HFF-Myc (cell line): ENCODE measurements around the gene TDRD12.

Experiments used
- DNase-seq: peaks from one replicate; pipeline ENCODE4 v3.0.0-alpha.2; 2011; ENCODE audit warnings: low read depth; ENCODE audit errors: extremely low read depth
- H3K4me3 ChIP-seq: replicated peaks from 2 replicates; pipeline ENCODE4 v1.5.1; 2011; ENCODE audit warnings: low read depth, mild to moderate bottlenecking, control low read depth, low read length
- TF ChIP-seq, protein P1 (sequence below): IDR thresholded peaks from 2 replicates; pipeline ENCODE4 v1.5.1; 2012; ENCODE audit warnings: mild to moderate bottlenecking, low read depth, low read length, control low read depth; ENCODE audit errors: missing control alignments

The TDRD12 gene

DNA sequence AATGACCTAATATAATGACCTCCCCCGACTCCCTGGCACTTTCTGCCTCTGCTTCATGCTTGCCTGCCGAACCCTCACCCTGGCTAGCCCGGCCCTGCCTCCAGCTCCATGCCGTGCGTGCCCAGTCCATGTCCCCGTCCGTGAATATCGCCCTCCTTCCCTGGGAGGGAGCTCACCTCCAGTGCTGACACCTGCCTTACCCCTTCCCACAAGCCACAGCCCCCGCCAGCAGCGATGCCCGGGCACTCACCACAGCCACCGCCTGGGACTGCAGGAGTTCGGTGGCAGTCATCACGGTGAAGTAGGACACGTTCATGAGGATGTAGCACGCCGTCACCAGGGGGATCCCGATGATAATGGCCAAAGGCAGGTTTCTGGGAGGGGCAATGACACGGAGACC, 140.0 kb downstream of the TDRD12 start:
- TF ChIP-seq, protein P1, sequence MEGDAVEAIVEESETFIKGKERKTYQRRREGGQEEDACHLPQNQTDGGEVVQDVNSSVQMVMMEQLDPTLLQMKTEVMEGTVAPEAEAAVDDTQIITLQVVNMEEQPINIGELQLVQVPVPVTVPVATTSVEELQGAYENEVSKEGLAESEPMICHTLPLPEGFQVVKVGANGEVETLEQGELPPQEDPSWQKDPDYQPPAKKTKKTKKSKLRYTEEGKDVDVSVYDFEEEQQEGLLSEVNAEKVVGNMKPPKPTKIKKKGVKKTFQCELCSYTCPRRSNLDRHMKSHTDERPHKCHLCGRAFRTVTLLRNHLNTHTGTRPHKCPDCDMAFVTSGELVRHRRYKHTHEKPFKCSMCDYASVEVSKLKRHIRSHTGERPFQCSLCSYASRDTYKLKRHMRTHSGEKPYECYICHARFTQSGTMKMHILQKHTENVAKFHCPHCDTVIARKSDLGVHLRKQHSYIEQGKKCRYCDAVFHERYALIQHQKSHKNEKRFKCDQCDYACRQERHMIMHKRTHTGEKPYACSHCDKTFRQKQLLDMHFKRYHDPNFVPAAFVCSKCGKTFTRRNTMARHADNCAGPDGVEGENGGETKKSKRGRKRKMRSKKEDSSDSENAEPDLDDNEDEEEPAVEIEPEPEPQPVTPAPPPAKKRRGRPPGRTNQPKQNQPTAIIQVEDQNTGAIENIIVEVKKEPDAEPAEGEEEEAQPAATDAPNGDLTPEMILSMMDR, result no peak
- H3K4me3 ChIP-seq, result no peak overlapping the region
- no peak for DNase-seq

- DNase-seq, result no peak
- TF ChIP-seq, protein P1, result no peak
- H3K4me3 ChIP-seq, result no peak overlapping the region
Observed at GRCh38 chr19:32861596-32861995, 142.0 kb downstream of the TDRD12 start.

GRCh38 chr19:32862173-32862572, 142.6 kb downstream of the TDRD12 start:
- no peak for DNase-seq
- no peak overlapping the region for H3K4me3 ChIP-seq
- TF ChIP-seq, protein P1, result no peak

GRCh38 chr19:32862741-32863140, 143.2 kb downstream of the TDRD12 start:
- TF ChIP-seq, protein P1, result no peak
- no peak overlapping the region for H3K4me3 ChIP-seq
- no peak for DNase-seq

DNA sequence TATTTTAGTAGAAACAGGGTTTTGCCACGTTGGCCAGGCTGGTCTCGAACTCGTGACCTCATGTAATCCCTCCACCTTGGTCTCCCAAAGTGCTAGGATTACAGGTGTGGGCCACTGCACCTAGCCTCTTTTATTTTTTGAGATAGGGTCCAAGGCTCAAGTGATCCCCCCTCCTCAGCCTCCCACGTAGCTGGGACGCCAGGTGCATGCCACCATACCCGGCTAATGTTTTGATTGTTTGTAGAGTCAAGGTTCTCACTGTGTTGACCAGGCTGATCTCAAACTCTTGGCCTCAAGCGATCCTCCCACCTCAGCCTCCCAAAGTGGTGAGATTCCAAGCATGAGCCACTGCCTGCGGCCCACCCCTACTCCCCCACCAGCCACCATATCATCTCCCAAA, 143.7 kb downstream of the TDRD12 start:
- TF ChIP-seq, protein P1, result no peak
- no peak for DNase-seq
- no peak overlapping the region for H3K4me3 ChIP-seq

DNA sequence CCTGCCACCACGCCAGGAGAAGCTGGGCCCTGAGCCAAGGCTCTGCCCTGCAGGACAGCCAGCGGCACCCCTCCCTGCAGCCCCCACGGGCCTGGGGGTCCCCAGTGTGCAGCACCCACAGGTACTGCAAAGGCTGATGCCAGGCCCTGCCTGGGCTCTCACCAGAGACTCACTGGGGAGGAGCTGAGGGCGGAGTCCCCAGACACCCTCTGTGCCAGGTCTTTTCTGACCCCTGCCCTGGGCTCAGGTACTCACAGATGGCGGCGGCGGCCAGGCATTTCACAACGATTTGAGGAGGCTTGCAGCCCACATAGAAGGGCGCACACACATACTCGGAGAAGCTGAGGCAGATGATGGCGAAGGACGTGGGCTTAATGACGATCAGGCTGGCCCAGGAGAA, 144.3 kb downstream of the TDRD12 start:
- DNase-seq, result no peak
- H3K4me3 ChIP-seq, result no peak overlapping the region
- TF ChIP-seq, protein P1, result no peak

- TF ChIP-seq, protein P1, result no peak
- no peak for DNase-seq
- H3K4me3 ChIP-seq, result no peak overlapping the region
Observed at GRCh38 chr19:32864318-32865007, 144.9 kb downstream of the TDRD12 start.
